CD4-positive, alpha-beta T cell treated with Interleukin-6 at 100 ng/mL for 8 hours (primary cell): Measurements from ENCODE around the gene GALNT11.
"Not testable (repeated sequence)": the region's sequence is repeated elsewhere in the genome, so short reads cannot be mapped to it uniquely, and the experiment has no call there.

Experiments used
- DNase-seq: peaks from one replicate; pipeline ENCODE4 v3.0.0-alpha.2; 2020; ENCODE audit warnings: mixed read lengths, low spot score

GALNT11 gene

DNA sequence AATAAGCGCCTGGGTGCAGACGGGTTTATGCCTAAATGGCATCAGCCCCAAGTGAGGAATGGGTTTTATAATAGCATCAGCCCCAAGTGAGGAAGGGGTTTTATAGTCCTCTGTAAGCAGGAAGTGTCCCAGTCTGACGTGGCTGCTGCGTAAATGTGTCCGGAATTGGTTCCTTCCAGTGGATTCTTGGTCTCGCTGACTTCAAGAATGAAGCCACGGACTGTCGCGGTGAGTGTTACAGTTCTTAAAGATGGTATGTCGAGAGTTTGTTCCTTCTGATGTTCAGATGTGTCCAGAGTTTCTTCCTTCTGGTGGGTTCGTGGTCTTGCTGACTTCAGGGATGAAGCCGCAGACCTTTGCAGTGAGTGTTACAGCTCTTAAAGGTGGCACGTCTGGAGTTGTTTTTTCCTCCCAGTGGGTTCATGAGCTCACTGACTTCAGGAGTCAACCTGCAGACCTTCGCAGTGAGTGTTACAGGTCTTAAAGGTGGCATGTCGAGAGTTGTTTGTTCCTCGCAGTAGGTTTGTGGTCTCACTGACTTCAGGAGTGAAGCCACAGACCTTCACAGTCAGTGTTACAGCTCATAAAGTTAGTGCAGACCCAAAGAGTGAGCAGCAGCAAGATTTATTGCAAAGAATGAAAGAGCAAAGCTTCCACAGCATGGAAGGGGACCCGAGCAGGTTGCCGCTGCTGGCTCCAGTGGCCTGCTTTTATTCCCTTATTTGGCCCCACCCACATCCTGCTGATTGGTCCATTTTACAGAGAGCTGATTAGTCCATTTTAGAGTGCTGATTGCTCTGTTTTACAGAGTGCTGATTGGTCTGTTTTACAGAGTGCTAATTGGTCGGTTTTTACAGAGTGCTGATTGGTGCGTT is 2.3 kb downstream of the GALNT11 start:
- DNase-seq, result not testable (repeated sequence)

DNA sequence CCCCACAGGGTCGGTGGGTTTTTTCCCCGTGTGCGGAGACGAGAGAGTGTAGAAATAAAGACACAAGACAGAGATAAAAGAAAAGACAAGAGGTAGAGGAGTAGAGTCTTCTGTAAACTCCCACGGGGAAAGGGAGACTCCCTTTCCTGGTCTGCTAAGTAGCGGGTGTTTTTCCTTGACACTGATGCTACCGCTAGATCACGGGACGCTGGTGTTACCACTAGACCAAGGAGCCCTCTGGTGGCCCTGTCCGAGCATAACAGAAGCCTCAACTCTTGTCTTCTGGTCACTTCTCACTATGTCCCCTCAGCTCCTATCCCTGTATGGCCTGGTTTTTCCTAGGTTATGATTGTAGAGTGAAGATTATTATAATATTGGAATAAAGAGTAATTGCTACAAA is 4.6 kb downstream of the GALNT11 start:
- not testable (repeated sequence) for DNase-seq

DNA sequence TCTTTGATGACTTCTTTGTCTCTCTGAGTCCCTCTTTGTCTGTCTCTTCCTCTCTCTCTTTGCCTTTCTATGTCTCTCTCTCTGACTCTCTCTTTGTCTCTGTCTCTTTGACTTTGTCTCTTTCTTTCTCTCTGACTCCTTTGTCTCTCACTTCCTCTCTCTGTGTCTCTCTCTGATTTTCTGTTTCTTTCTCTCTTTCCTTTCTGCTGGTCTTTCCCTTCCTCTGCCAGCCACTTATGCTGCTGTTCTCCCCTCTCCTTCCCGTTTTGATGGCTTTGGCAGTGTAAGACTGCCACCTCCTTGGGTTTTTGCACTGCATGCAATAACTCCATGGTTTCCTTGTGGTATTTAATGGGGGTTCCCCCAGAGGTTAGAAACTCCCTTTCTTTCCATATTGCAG is 5.2 kb downstream of the GALNT11 start:
- not testable (repeated sequence) for DNase-seq

DNA sequence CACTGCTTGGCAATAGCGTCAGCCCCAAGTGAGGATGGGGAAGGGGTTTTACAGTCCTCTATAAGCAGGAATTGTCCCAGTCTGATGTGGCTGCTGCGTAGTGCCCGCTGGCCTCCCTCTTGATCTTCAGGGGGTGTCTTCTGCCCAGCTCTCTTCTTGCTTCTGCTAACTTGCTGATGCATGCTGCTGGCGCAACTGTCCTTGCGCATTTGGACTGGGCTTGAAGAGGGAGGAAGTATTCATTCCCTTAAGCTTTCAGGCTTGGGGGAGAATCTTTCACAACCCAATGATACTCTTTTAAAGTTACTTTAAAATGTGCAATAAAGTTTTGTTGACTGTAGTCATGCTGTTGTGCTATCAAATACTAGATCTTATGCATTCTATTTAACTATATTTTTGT is 10.3 kb downstream of the GALNT11 start:
- DNase-seq, result no peak

DNA sequence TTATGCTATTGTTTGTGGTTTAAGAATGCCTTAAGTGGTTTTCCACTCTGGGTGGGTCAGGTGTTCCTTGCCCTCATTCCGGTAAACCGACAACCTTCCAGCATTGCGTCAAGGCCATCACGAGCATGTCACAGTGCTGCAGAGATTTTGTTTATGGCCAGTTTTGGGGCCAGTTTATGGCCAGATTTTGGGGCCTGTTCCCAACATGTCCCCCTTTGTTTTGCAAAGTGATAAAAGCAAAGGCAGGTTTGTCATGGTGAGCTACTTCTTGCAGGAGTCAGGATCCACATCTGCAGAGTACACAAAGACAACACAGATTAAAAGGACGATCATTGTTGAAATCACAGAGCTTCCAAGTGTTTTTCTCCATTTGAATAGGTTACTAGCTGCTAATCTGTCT is 12.9 kb downstream of the GALNT11 start:
- DNase-seq, result not testable (repeated sequence)

DNA sequence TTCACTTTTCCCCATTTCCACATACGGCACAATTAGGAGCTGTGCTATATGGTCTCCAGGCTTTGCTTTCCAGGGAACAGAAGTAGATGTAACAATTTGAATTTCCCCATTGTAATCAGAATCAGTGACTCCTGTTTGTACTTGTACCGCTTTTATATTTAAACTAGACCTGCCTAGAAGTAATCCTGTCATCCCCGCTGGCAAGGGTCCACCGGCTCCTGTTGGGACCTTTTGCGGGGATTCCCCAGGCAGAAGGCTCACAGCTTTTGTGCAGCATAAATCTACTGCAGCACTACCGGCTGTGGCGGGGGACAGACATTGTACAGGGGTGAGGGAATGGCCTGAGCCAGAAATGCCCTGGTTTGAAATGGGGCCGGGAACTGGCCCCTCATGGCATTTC is 17.6 kb downstream of the GALNT11 start:
- DNase-seq, result not testable (repeated sequence)

DNA sequence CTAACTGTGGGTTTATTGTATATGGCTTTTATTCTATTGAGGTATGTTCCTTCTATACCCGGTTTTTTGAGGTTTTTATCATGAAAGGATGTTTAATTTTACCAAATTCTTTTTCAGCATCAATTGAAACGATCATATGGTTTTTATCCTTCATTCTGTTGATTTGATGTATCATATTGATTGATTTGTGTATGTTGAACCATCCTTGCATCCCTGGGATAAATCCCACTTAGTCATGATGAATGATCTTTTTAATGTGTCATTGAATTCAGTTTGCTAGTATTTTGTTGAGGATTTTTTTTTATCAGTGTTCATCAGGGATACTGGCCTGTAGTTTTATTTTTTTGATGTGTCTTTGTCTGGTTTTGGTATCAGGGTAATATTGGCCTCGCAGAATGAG is 19.4 kb downstream of the GALNT11 start:
- not testable (repeated sequence) for DNase-seq

DNA sequence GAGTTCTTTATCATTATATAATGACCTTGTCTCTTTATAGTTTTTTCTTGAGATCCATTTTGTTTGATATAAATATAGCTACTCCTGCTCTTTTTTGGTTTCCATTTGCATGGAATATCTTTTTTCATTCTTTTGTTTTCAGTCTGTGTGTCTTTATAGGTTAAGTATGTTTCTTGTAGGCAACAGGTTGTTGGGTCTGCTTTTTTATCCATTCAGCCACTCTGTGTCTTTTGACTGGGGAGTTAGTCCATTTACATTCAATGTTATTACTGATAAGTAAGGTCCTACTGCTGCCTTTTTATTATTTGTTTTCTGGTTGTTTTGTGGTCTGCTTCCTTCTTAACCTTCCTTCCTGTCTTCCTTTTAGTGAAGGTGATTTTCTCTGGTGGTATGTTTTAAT is 21.1 kb downstream of the GALNT11 start:
- DNase-seq, result no peak

DNA sequence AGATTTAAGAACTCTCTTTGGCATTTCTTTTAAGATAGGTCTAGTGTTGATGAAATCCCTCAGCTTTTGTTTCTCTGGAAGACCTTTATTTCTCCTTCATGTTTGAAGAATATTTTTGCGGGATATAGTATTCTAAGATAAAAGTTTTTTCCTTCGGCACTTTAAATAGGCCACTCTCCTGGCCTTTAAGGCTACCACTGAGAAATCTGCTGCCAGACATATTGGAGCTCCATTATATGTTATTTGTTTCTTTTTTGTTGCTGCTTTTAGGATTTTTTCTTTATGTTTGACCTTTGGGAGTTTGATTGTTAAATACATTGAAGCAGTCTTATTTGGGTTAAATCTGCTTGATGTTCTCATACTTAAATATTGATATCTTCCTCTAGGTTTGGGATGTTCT is 22.6 kb downstream of the GALNT11 start:
- DNase-seq, result no peak

DNA sequence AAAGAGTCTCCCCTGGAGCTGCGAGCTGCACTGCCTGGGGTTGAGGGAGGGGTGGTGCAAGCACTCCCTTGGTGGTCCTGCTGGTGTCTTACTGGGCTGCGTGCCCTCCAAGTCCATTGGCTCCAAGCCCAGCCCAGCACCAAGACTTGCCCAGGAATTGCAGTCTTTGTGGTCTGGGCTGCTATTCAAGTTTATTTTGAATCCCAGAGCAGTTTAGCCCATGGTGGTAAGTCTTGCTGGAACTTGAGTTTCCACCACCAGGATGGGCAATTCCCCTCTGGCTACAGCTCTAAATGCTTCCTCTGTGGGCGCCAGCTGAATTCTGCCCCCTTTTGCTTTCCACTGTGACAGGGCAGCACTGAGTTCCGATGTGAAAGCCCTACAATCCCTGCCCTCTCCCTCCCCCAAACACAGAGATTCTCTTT is 25.1 kb downstream of the GALNT11 start:
- no peak for DNase-seq

DNA sequence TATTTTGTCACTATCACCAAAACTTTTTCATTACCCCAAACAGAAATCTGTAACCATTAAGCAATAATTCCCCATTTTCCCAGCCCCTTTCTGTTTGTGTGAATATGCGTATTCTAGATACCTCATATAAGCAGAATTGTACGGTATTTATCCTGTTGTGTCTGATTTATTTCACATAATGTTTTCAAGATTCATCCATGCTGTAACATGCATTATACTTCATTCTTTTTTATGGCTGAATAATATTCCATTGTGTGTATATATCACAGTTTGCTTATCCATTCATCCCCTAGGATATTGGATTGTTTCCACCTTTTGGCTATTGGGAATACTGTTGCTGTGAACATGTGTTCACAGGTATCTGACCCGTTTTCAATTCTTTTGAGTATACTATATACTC is 26.5 kb downstream of the GALNT11 start:
- no peak for DNase-seq

DNA sequence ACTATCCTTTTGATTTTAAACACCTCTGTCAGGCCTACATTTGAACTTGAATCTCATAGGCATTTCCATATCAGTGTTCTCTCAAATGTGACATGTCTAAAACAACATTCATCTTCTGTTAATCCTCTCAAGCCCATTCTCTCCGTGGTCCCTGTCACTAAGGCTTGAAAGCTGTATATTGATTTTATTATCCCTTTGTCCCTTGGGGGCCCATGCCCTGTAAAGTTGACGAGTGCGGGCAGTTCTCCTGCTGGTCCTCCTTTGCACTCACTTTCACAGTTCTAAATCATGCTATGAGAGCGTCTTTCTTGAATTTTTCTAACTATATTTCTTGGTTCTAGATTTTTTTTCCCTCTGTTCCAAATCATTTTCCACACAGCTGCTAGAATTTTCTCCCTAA is 27.3 kb downstream of the GALNT11 start:
- no peak for DNase-seq

DNA sequence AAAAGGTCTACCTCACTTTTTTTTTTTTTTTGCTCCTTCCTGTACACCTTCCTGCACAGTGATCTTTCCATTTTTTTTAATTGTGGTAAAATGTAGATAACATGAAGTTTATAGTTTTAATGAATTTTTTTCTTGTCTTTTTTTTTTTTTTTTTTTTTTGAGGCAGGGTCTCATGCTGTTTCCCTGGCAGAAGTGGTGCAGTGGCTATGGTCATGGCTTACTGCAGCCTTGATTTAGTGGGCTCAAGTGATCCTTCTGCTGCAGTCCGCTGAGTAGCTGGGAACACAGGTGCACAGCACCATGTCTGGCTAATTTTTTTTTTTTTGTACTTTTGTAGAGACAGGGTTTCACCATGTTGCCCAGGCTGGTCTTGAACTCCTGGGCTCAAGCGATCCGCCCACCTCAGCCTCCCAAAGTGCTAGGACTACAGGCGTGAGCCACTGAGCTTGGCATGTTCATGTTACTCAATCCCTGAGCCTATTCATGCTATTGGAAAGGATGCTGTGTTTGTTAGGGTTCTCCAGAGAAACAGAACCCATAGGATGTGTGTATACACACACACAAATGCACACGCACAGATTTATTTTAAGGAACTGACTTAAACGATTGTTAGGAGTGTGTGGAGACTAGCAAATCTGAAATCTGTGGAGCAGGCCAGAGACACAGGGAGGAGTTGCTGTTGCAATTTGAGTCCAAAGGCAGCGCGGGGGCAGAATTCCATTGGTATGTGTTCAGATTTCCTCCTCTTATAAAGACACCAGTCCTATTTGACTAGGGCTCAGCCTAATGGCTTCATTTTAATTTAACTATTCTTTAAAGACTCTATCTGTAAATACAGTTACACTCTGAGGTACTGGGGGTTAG is 29.1 kb downstream of the GALNT11 start:
- DNase-seq, result no peak

DNA sequence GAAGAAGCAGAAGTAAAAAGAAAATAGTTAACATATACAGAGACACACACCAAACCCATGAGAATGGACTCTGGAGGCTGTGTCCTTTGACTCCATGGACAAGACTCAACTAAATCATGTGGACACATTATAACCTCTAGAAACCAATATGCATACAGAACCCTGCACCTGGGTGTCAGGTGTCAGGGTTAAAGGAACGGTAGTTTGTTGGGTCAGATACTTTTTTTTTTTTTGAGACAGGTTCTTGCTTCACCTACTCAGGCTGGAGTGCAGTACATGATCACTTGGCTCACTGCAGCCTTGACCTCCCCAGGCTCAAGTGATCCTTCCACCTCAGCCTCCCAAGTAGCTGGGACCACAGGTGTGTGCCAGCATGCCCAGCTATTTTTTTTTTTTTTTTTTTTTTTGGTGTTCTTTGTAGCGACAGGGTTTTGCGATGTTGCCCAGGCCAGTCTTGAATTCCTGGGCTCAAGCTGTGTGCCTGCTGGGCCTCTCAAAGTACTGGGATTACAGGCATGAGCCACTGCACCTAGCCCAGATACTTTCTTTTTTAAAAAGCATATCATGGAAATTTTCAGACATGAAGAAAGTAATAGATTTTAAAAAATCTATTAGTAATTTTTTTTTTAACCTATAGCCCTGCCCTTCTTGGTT is 31.3 kb downstream of the GALNT11 start:
- DNase-seq, result no peak

DNA sequence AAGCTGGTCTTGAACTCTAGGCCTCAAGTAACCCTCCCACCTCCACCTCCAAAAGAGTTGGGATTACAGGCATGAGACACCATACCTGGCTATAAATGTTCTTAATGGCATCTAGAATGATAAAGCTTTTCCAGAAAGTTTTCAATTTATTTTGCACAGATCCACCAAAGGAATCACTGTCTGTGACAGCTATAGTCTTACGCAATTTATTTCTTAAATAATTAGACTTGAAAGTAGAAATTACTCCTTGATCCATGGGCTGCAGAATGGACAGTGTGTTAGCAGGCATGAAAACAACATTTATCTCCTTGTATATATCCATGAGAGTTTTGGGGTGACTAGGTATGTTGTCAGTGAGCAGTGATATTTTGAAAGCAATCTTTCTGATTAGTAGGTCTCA is 33.8 kb downstream of the GALNT11 start:
- DNase-seq, result no peak

DNA sequence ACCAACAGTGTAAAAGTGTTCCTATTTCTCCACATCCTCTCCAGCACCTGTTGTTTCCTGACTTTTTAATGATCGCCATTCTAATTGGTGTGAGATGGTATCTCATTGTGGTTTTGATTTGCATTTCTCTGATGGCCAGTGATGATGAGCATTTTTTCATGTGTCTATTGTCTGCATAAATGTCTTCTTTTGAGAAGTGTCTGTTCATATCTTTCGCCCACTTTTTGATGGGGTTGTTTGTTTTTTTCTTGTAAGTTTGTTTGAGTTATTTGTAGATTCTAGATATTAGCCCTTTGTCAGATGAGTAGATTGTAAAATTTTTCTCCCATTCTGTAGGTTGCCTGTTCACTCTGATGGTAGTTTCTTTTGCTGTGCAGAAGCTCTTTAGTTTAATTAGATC is 35.6 kb downstream of the GALNT11 start:
- DNase-seq, result not testable (repeated sequence)

DNA sequence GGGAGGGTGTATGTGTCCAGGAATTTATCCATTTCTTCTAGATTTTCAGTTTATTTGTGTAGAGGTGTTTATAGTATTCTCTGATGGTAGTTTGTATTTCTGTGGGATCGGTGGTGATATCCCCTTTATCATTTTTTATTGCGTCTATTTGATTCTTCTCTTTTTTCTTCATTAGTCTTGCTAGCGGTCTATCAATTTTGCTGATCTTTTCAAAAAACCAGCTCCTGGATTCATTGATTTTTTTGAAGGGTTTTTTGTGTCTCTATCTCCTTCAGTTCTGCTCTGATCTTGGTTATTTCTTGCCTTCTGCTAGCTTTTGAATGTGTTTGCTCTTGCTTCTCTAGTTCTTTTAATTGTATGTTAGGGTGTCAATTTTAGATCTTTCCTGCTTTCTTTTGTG is 37.7 kb downstream of the GALNT11 start:
- DNase-seq, result not testable (repeated sequence)

DNA sequence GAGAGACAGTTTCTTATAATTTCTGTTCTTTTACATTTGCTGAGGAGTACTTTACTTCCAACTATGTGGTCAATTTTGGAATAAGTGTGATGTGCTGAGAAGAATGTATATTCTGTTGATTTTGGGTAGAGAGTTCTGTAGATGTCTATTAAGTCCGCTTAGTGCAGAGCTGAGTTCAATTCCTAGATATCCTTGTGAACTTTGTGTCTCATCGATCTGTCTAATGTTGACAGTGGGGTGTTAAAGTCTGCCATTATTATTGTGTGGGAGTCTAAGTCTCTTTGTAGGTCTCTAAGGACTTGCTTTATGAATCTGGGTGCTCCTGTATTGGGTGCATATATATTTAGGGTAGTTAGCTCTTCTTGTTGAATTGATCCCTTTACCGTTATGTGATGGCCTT is 38.3 kb downstream of the GALNT11 start:
- DNase-seq, result not testable (repeated sequence)

DNA sequence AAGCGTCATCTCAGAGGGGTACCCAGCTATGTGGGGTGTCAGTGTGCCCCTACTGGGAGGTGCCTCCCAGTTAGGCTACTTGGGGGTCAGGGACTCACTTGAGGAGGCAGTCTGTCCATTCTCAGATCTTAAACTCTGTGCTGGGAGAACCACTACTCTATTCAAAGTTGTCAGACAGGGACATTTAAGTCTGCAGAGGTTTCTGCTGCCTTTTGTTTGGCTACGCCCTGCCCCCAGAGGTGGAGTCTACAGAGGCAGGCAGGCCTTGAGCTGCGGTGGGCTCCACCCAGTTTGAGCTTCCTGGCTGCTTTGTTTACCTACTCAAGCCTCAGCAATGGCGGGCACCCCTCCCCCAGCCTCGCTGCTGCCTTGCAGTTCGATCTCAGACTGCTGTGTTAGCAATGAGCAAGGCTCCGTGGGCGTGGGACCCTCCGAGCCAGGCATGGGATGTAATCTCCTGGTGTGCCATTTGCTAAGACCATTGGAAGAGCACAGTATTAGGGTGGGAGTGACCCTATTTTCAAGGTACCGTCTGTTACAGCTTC is 40.4 kb downstream of the GALNT11 start:
- DNase-seq, result not testable (repeated sequence)

DNA sequence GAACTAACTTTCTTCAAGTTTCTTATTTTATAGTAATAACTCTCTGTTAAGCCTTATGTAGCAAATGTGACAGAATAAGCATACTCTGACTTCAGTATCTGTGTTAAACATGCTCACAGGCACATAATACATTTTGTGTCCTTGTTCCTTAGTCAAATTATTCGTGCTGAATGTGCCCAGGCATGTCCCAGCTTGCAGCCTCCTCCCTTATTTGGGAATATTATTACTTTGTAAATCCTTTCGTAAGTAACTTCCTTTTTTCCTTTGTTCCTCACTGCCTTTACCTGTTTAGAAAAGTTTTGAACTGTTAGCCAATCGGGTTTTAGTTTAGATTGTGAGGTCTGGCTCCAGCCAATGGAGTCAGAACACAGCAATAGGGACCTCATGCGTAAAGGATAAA is 46.9 kb downstream of the GALNT11 start:
- no peak for DNase-seq

DNA sequence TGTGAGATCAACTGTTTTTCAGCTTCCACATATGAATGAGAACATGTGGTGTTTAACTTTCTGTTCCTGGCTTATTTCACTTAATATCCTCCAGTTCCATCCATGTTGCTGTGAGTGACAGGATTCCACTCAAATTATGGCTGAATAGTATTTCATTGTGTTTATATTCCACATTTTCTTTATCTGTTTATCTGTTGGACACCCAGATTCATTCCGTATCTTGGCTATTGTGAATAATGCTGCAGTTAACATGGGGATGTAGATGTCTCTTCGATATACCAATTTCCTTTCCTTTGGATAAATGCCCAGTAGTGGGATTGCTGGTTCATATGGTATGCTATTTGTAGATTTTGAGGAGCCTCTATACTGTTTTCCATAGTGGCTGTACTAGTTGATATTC is 47.9 kb downstream of the GALNT11 start:
- no peak for DNase-seq

DNA sequence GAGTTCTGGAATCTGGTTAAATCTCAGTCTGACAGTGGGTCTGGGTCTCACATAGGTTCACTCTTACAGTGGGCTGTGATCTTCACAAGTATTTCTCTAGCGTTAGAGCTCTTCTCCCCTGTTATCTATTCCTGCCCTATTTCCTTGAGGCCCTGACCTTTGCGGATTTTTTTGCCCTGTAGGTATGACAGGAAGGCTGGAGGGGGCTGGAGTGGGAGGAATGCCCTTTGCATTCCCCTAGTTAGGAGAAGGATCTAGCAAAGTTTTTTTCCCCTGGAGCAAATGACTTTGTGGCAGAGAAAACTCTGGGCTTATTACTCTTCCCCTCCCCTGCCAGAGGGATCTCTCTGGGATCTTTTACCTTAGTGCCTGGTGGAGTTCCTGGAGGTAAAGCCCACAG is 49.2 kb downstream of the GALNT11 start:
- DNase-seq, result no peak
